GM19438 (cell line): ENCODE data around the gene SCAND1.
A peak's percentile ranks its signal among the peaks of the same experiment; 100 is the strongest.
"Not testable (repeated sequence)": the region's sequence is repeated elsewhere in the genome, so short reads cannot be mapped to it uniquely, and the experiment has no call there.

ENCODE experiments used
- ATAC-seq: cut with Tn5 transposase; IDR thresholded peaks from one replicate; pipeline ENCODE4 v1.9.1; 2021; ENCODE audit warnings: low read depth; ENCODE audit not compliant: unreplicated experiment

Gene SCAND1

DNA sequence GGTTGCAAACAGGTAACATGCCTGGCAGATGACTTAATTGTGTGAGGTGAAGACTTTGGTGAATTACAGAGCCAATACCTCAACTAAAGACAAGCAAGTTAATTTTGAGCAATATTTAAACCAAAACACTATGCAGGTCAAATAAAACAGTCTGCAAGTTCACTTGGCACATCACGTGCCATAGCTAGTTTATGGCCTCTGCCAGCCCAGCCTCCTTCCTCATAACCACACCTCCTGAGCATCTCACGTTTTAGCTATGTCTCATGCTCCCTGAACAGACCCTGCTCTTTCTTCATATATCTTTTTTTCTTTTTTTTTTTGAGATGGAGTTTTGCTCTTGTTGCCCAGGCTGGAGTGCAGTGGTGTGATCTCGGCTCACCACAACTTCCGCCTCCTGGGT, 9.6 kb upstream of the SCAND1 start:
- no peak for ATAC-seq

DNA sequence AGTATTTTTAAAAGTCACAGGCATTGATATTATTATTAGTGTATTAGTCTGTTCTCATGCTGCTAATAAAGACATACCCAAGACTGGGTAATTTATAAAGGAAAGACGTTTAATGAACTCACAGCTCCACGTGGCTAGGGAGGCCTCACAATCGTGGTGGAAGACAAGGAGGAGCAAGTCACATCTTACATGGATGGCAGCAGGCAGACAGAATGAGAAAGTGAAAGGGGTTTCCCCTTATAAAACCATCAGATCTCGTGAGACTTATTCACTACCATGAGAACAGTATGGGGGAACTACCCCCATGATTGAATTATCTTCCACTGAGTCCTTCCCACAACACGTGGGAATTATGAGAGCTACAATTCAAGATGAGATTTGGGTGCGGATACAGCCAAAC, 5.0 kb upstream of the SCAND1 start:
- ATAC-seq, result not testable (repeated sequence)

DNA sequence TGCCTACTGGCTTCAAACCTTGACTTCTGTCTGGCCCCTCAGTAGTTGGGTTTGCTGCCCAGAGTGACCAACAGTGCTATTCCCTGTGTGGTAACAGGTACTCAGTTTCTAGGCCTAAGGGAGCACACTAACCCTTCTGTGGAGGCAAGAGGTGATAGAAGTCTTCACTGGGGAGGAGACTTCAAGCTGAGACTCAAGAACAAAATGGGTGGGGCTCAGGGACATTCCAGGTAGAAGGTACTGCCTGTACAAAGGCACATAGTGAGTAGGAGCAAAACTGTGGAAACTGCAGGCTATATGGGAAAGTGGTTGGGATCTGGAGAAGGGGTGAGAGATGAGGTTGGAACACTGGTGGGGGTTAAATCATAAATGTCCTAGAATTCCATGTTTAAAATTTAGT, 2.3 kb upstream of the SCAND1 start:
- ATAC-seq, result no peak

DNA sequence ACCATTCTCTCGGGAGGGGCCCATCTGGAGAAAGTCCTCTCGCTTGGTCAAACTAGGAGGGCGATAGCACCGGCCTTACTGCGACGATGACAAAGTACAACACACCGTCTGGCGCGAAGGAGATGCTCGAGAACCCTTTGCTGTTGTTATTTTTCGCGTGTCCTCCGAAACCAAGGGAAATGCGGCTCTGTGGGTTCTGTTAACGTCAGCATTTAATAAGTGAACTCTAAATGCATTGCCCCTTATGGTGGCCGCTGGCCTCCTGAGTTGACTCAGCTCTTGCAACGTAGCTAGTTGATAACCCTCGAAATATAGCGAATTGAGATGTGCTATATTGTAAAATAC, 577 bp upstream of the SCAND1 start:
- peak; percentile 0 for ATAC-seq

DNA sequence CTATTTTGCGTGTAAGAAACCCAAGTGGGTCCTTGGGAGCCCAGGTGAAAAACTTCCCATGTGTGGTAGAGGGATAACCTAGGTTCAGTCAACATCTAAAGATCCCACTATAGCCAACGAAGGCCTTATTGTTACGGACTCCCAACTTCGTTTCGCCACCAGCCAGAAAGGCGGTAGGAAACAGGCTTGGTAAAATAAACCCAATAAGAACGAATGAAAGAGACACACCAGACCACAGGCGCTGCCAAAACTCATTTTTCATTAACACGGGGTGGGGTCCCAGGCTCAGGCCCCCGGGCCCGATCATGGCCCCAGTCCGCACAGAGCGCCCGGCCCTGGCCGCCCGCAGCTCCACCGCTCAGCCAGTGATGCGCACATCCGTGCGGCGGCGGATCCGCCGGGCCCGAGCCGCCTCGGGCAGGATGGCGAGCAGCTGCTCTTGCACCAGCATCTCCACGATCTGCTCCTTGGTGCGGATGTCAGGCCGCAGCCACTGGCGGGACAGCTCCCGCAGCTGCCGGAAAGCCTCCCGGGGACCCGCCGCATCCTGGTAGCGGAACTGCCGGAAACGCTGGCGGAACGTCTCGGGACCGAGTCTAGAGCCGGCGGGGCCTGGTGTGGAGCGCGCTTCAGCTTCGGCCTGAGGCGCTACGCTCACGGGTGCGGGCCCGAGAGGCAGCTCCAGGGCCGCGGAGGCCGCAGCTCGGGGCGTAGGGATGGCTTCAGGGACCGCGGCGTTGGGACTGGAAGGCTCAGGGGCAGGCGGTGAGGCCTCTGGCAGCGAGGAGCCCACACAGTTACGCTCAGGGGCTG, 709 bp downstream of the SCAND1 start:
- ATAC-seq, result peak; percentile 22

DNA sequence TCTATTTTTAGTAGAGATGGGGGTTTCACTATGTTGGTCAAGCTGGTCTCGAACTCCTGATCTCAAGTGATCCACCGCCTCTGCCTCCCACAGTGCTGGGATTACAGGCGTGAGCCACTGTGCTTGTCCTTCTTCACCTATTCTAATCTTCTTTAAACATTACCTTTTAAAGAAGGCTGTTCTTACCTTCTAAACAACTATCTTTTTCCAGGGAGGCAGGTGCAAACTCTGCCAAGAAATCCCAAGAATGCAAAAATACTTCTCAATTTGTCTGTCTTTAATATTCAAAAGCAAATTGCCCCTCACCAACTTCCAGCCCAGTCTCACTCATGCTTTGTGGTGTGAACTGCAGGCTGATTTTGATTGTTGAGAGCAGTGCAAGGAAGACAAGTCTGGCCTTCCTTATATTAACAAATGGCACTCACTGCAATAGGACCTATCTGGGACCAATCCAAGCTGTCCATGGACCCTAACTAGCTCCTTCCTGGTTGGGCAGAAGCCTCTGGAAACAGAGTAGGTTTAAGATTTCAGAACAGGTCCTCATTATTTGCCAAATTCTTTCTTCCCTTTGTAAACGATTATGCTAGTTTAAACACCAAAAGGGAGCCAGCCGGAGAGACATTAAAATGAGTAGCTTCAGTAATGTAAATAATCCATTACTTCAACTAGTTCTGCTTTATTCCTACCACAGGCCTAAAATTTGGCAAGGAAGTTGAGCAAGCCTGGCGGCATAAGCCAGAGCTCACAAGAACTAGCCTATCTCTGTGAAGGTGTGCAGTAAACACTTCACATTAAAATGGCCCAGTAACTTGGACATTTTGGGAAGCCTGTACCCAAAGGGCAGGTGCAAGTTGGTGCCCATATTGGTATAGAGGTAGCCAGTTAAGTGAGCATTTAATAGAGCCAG, 1.6 kb downstream of the SCAND1 start:
- no peak for ATAC-seq

DNA sequence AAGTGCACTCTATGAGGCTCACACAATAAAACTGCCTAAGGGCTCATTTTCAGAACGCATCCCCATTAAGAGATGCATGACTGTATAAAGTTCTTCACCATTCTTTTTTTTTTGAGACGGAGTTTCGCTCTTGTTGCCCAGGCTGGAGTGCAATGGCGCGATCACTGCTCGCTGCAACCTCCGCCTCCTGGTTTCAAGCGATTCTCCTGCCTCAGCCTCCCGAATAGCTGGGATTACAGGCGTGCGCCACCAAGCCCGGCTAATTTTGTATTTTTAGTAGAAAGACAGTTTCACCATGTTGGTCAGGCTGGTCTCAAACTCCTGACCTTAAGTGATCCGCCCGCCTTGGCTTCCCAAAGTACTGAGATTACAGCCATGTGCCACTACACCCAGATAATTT, 2.2 kb downstream of the SCAND1 start:
- not testable (repeated sequence) for ATAC-seq

DNA sequence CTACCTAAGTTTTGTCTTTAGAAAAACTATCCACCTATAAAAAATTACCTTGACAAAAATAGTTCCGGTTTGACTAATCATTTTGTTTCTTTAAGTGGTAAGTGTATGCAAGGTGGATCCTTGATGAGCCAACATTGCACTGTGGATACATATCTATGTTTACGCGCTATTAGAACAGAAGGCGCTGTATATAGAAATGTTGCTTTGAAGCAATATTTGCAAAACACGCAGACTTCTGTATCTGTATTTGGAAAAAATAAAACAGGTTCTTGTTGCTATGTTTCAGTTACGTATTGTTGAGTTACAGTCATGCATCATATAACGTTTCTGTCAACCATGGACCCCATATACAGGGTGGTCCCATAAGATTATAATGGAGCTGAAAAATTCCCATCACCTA, 4.2 kb downstream of the SCAND1 start:
- ATAC-seq, result no peak

DNA sequence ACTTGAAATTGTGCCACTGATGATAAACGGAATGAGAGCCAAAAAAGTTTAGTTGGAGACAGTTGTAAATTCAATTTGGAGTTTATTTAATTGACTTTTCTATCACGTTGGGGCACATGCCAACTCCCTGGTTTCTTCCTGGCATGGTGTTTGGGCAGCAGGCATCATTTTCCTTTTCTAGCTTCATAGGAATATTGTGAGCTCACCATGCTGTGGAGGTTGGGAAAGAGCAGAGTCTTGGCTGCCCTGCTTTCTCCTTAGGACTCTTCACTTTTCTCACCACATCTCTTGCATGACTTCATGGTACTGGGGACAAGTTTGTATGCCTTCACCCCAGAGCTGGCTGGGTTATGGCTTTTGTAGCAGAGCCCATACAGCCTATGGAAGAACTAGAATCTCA, 6.4 kb downstream of the SCAND1 start:
- ATAC-seq, result no peak

DNA sequence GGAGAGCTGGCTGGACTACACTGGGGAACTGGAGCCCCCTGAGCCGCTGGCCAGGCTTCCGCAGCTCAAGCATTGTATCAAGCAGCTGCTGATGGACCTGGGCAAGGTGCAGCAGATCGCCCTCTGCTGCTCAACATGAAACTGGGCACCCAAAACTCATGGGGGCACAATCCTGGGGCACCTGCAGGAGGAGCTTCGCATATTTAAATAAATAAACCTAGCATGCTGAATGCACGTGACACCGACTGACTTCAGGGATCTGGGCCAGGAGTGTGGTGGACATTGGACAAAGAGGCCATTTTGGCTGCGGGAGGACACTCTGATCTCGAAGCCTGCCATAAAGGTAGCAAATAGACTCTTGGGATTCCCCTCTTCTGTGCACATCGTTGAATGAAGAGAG, 6.8 kb downstream of the SCAND1 start:
- no peak for ATAC-seq

DNA sequence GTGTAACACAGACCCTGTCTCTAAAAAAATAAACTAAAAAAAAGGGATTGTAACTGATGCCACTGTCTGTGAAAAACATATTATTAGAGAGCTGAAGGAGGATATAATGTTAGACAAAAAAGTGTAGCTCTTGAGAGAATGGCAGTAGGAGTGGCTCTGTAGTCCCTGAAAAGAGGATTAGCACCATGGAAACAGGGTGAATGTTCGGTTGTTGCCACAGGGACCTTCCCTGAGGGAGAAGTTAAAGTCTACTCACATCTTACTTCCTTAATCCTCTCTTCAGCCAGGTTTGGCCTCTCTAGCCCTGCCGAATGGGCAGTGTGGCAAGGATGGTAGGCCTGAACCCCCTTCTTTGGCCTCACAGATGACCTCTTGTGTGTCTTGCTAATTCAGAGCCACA, 12.1 kb downstream of the SCAND1 start:
- ATAC-seq, result no peak

DNA sequence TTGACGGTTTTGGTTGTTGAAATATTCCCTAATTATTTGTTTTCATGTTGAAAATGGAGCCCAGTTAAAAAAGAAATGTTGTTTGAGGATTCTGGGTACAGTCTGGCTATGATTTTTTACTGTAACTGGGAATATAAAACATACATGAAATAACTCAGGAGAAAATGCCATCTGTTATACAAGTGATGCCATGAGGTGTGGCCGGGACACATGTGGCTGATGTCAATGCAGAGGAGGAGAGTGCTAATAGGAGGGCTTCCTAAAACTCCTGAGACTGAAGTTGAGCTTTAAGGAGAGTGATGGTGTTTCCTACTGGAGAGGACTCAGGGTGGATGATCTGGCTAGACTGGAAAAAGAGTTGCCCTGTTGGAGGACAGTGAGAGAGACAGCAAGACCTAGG, 12.7 kb downstream of the SCAND1 start:
- ATAC-seq, result no peak

DNA sequence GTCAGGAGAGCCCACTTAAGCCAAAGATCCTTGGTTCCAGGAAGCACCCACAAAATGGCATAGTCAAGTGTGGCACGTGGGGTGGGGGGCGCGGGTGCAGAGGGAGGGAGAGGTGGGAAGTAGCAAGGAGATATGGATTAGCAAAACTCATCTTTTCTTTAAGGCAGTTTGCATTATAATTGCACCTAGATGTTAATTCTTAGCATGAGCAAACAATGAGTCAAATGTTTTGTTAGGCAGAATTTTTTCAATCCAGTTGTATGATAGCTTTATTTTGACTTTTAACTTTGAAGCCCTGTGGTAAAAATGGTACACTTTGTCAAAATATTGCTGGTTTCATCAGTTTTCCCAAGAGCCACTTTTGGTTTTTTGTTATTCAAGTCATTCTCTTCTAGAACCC, 15.0 kb downstream of the SCAND1 start:
- no peak for ATAC-seq

DNA sequence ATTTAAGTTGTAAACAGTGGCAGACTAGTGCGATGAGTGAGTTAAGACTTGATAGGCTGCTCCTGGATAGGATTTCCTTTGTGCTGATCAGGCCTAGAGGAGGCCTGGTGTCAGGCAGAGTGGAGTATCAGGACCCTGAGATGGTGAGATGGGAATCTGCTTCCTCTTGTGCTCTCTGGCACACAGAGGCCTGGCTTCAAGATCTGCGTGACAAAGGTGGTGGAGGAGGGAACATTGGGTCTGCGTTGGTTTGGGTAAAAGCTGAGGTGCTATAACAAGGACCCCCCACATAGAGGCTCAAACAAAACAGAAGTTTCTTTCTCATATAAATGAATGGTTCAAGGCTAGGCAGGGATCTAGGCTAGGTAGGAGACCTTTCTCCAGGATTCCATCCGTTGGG, 20.3 kb downstream of the SCAND1 start:
- ATAC-seq, result no peak

DNA sequence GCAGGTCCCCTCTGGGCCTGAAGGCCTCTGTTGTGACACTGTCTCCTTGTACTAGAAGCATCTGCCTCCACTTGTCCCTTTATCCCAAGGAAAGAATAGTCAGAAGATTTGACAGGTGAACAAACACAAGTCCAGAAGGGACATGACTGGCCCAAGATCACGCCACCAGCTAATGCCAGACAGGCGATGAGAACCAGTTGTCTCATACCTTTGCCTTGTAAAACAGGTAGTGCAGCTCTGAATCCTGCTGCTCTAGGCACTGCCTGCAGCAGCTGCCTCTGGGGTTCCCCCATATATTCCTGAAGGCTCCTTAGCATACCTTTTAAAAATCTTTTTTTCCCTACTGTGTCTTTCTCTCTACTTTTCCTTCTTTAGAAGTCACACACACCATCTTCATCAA, 25.0 kb downstream of the SCAND1 start:
- ATAC-seq, result no peak

DNA sequence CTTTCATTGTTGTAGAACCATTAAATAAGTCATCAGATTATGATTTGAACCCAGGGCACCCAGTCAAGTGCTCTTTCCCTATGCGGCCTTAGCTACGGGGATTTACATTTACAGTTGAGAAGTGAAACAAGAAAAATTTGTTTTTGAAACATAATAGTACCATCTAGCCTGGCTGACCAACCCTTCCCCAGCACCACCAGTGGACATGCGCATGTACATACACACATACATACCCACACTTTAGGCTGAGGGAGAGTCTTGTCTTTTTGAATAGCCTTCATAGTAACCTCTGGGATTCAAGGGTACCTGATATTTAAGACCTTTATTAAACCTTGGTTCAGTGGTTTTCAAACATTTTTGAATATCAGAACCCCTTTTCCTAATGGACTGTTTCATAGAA, 33.8 kb downstream of the SCAND1 start:
- ATAC-seq, result no peak

DNA sequence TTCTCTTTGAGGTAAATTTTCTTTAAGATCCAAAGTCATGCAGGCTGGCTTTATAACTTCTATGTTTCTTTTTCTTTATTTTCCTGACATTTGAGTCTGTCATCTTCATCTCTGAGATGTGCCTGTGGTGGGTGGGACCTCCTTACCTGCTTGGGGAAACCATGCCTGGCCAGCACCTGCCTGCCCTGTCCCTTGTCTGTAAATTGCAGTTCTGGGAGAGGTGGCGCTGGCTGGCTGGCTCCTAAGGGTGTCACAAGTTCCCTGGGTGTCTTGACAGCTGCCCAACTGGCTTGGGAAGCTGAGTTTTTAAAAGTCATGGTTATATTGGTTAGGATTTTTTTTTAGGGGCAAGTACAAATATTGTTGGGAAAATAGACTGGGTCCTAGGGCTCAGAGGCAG, 36.3 kb downstream of the SCAND1 start:
- ATAC-seq, result no peak

DNA sequence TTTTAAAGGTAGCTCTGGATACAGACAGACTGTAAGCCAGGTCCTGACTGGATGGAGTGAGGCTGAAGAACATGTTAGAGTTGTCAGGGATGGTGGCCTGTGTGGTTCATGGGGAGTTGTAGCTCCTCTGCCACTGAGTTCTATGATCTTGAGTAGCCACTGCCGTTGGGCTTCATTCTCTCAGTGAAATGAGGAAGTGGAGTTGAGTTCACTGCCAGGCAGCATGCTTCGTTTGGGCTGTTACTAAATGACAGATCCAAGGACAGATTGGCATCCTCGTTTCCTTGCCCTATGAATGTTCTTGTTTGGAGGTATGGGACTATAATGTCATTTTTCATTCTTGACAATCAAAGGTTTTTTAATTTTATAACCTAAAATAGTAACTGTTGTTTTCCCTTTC, 37.2 kb downstream of the SCAND1 start:
- ATAC-seq, result no peak

DNA sequence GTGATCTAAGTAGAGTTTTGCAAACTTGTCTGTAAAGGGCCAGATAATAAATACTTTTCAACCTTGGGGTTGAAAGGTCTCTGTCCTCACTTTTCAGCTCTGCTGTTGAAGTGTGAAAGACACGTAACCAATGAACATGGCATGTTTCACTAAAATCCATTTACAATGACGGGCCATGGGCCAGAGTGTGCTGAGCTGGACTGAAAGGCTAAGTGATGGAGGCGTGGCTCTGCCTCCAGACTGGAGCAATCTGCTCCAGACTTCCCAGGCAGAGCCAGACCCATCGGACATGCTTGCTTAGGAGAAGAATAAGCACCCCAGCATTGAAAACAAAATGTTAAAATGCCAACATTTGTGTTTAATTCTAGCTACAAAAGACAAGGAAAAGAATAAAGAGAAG, 41.4 kb downstream of the SCAND1 start:
- no peak for ATAC-seq

DNA sequence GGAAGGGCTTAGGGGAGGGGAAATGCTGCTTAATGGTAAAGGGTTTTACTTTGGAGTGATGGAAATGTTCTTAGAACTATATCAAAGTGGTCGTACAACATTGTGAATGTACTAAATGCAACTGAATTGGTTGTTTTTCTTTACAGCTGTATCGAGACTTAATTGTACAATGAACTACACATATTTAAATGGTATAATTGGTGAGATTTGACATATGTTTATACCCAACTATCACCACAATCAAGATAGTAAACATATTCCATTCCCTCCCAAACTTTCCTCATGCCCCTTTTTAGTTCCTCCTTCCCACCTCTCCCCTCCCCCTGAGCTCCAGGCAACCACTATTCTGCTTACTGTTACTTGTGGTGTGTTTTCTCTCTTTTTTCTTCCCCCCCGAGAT, 44.0 kb downstream of the SCAND1 start:
- no peak for ATAC-seq

DNA sequence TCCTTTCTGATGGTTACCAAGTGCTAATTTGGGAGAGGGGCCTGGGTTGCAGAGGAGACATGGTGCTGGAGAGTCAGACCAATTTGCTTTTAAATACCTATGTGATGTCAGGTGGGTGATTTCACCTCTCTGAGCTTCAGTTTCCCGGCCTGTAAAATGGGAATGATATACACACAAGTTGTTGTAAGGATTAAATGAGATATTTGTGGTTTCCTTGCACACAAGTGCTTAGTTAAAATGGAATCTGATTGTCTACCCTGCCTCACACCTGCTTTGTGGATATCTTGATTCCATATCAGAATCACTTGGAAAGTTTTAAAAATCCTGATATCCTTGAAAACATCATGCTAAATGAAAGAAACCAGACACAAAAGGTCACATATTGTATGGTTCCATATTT, 44.5 kb downstream of the SCAND1 start:
- no peak for ATAC-seq

DNA sequence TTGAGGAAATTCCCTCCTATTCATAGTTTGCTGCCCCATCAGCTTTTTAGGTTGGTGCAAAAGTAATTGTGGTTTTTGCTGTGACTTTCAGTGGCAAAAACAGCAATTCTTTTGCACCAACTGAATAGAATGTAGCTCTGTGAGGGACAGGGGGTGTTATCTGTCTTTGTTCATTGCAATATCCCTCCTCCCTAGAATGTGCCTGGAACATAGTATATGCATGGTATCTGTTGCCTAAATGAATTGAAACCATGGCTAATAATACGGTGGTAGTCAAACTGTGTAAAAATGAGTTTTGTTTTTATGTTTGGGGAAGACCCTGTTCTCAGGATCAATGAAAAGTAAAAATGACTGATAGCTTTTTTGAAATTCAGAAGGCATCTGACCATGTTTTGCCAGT, 45.1 kb downstream of the SCAND1 start:
- ATAC-seq, result no peak
